Measurements from ENCODE around the gene SLC22A1.

DNA sequence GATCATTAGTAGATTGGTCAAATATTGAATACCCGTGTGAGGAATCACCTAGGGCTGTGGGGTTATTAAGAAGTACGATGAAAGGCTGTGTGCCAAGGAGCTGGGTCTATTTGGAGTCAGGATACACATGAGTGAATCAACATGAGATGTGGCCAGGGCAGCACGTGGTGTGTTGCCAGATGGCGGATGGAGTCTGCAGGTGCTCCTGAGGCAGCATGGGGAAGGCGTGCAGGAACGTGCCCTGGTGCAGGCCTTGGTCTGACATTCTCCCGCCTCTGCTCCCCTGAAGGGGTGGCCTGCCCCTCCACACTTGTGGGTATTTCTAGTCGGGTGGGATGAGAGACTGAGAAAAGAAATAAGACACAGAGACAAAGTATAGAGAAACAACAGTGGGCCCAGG is 39.0 kb upstream of the SLC22A1 start:
- no peak for TF ChIP-seq SRF (IDR thresholded peaks at IDR 0.05; ENCODE audit: low read depth, low read length)
- TF ChIP-seq, protein P1, sequence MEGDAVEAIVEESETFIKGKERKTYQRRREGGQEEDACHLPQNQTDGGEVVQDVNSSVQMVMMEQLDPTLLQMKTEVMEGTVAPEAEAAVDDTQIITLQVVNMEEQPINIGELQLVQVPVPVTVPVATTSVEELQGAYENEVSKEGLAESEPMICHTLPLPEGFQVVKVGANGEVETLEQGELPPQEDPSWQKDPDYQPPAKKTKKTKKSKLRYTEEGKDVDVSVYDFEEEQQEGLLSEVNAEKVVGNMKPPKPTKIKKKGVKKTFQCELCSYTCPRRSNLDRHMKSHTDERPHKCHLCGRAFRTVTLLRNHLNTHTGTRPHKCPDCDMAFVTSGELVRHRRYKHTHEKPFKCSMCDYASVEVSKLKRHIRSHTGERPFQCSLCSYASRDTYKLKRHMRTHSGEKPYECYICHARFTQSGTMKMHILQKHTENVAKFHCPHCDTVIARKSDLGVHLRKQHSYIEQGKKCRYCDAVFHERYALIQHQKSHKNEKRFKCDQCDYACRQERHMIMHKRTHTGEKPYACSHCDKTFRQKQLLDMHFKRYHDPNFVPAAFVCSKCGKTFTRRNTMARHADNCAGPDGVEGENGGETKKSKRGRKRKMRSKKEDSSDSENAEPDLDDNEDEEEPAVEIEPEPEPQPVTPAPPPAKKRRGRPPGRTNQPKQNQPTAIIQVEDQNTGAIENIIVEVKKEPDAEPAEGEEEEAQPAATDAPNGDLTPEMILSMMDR (CRISPR knock-in tag; IDR thresholded peaks at IDR 0.05), result no peak
- no peak for TF ChIP-seq JUND (CRISPR knock-in tag; IDR thresholded peaks at IDR 0.05)
- no peak for TF ChIP-seq ZBTB21 (CRISPR knock-in tag; IDR thresholded peaks at IDR 0.05)
- no peak for TF ChIP-seq DR1 (CRISPR knock-in tag; IDR thresholded peaks at IDR 0.05)
- TF ChIP-seq RNF2 (conservative IDR thresholded peaks at IDR 0.05; ENCODE audit: low read depth), result no peak
- no peak for TF ChIP-seq KIAA2018 (CRISPR knock-in tag; IDR thresholded peaks at IDR 0.05; ENCODE audit: borderline replicate concordance)
- no peak for TF ChIP-seq THYN1 (CRISPR knock-in tag; IDR thresholded peaks at IDR 0.05; ENCODE audit: borderline replicate concordance, low read depth)
- no peak for TF ChIP-seq MYC (CRISPR knock-in tag; IDR thresholded peaks at IDR 0.05; ENCODE audit: borderline replicate concordance)
- no peak for TF ChIP-seq KDM1A (CRISPR knock-in tag; IDR thresholded peaks at IDR 0.05)
- TF ChIP-seq, protein P2, sequence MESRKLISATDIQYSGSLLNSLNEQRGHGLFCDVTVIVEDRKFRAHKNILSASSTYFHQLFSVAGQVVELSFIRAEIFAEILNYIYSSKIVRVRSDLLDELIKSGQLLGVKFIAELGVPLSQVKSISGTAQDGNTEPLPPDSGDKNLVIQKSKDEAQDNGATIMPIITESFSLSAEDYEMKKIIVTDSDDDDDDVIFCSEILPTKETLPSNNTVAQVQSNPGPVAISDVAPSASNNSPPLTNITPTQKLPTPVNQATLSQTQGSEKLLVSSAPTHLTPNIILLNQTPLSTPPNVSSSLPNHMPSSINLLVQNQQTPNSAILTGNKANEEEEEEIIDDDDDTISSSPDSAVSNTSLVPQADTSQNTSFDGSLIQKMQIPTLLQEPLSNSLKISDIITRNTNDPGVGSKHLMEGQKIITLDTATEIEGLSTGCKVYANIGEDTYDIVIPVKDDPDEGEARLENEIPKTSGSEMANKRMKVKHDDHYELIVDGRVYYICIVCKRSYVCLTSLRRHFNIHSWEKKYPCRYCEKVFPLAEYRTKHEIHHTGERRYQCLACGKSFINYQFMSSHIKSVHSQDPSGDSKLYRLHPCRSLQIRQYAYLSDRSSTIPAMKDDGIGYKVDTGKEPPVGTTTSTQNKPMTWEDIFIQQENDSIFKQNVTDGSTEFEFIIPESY (CRISPR knock-in tag; IDR thresholded peaks at IDR 0.05), result no peak
- no peak for TF ChIP-seq TFE3 (CRISPR knock-in tag; IDR thresholded peaks at IDR 0.05)
- TF ChIP-seq NFIC (IDR thresholded peaks at IDR 0.05; ENCODE audit: low read length), result no peak

Data from HepG2 (cell line).